Keratinocyte (primary cell): ENCODE results near the gene CD96. TPM values are rescaled to one million over a fixed set of nuclear protein-coding genes. Genes with fewer than 3 reads are reported as not detected.

Source experiments
- DNase-seq: peaks from one replicate; pipeline ENCODE4 v3.0.0-alpha.2; 2011; ENCODE audit warnings: low read depth, missing footprints, low spot score
- FAIRE-seq: peaks from 2 replicates; lab custom pipeline; 2011; peaks lifted over from hg19 to GRCh38; lab: Jason Lieb, UNC
- H2AFZ ChIP-seq: 2 replicates; pipeline ENCODE4 v1.6.0; 2012; ENCODE audit warnings: low read length, control low read depth, inconsistent platforms; ENCODE audit not compliant: control insufficient read depth
- H3K27ac ChIP-seq: 2 replicates; pipeline ENCODE4 v1.5.1; 2011; ENCODE audit warnings: low read length; ENCODE audit not compliant: control insufficient read depth, insufficient read depth
- H3K27me3 ChIP-seq: 3 replicates; pipeline ENCODE4 v1.6.0; 2011; ENCODE audit warnings: low read length; ENCODE audit not compliant: control insufficient read depth, insufficient read depth; ENCODE audit errors: extremely low read depth
- H3K36me3 ChIP-seq, 2 experiments: 2 replicates in 1 of 2; 3 replicates in 1 of 2; pipeline ENCODE4 v1.5.1; 2011; ENCODE audit warnings: low read length in 2 of 2, mild to moderate bottlenecking in 1 of 2; ENCODE audit not compliant: control insufficient read depth in 2 of 2, insufficient read depth in 2 of 2; ENCODE audit errors: extremely low read depth in 1 of 2
- H3K4me1 ChIP-seq: 3 replicates; pipeline ENCODE4 v1.5.1; 2011; ENCODE audit warnings: low read length; ENCODE audit not compliant: control insufficient read depth, insufficient read depth; ENCODE audit errors: extremely low read depth
- H3K4me2 ChIP-seq: 3 replicates; pipeline ENCODE4 v1.6.0; 2011; ENCODE audit warnings: low read depth, low read length; ENCODE audit not compliant: control insufficient read depth, insufficient read depth; ENCODE audit errors: extremely low read depth
- H3K4me3 ChIP-seq, 3 experiments: fragments of 200-600 bp in 1 of 3; sonication (generic) in 1 of 3; 2 replicates in 2 of 3; 3 replicates in 1 of 3; pipeline ENCODE4 v1.5.1; 2011 to 2016; ENCODE audit warnings: low read length in 3 of 3, mild to moderate bottlenecking in 3 of 3, control low read depth in 2 of 3, inconsistent platforms in 1 of 3, low read depth in 1 of 3, mixed read lengths in 1 of 3, mixed run types in 1 of 3, moderate library complexity in 1 of 3; ENCODE audit not compliant: control insufficient read depth in 2 of 3, insufficient read depth in 2 of 3; ENCODE audit errors: extremely low read depth in 1 of 3
- H3K79me2 ChIP-seq: 2 replicates; pipeline ENCODE4 v1.6.0; 2012; ENCODE audit warnings: low read length; ENCODE audit not compliant: control insufficient read depth, insufficient read depth
- H3K9ac ChIP-seq: 3 replicates; pipeline ENCODE4 v1.6.0; 2011; ENCODE audit warnings: low read length; ENCODE audit not compliant: control insufficient read depth, insufficient read depth; ENCODE audit errors: extremely low read depth
- H3K9me1 ChIP-seq: 3 replicates; pipeline ENCODE4 v1.6.0; 2011; ENCODE audit warnings: low read length; ENCODE audit not compliant: control insufficient read depth, insufficient read depth; ENCODE audit errors: extremely low read depth
- H3K9me3 ChIP-seq: 2 replicates; pipeline ENCODE4 v1.5.1; 2012; ENCODE audit warnings: low read depth, low read length; ENCODE audit not compliant: control insufficient read depth
- H4K20me1 ChIP-seq: 3 replicates; pipeline ENCODE4 v1.6.0; 2011; ENCODE audit warnings: low read length; ENCODE audit not compliant: control insufficient read depth, insufficient read depth; ENCODE audit errors: extremely low read depth
- CTCF ChIP-seq, 3 experiments: IDR thresholded peaks in 1 of 3; conservative IDR thresholded peaks in 1 of 3; optimal IDR thresholded peaks in 1 of 3; 2 replicates in 2 of 3; 3 replicates in 1 of 3; pipeline versions ENCODE3 to v1.5.1; 2011; ENCODE audit warnings: low read length in 3 of 3, mild to moderate bottlenecking in 3 of 3, moderate library complexity in 2 of 3, control low read depth in 1 of 3, inconsistent platforms in 1 of 3; ENCODE audit not compliant: insufficient read depth in 2 of 3; ENCODE audit errors: extremely low read depth in 1 of 3
- EZH2 ChIP-seq: IDR thresholded peaks from one replicate; pipeline ENCODE4 v1.6.1; 2012; ENCODE audit warnings: inconsistent platforms, mild to moderate bottlenecking, low read length, moderate library complexity
- dilution Hi-C: fragments of 300-500 bp; cut with MboI; formaldehyde crosslinking; loops from one replicate; pipeline ENCODE4 v1.7.0; 2020; ENCODE audit warnings: low sequenced_read_pairs; ENCODE audit not compliant: extremely low pct_ligation_motif_present
- polyA plus RNA-seq, 5 experiments: library from polyadenylated mRNA; depleted of rRNA in 3 of 5; stranded (reverse) in 3 of 5; stranded (forward) in 1 of 5; unstranded in 1 of 5; fragments of >200 nt; gene quantifications; 1 replicate in 1 of 5; 2 replicates in 3 of 5; 3 replicates in 1 of 5; pipeline versions ENCODE4 v1.2.1 to v1.2.3, GENCODE V29; 2011 to 2012; ENCODE audit warnings: missing spikeins in 2 of 5, low read depth in 1 of 5, low replicate concordance in 1 of 5

Gene CD96
- polyA plus RNA-seq, 1 donor (not counting 4 experiments of a cell fraction or from before 2014, with no cell fraction given), result 0.13 TPM

- dilution Hi-C loops, result no loop called here
- Histone ChIP-seq H3K27me3 (no peaks in the 10 kb centered on the region), H3K4me1 (no peaks in the 10 kb centered on the region), H3K9me3 (no peaks in the 10 kb centered on the region), H2AFZ (no peak overlapping the region), H3K9ac (no peak overlapping the region), H3K27ac (no peak overlapping the region), H3K79me2 (no peaks in the 10 kb centered on the region), H4K20me1 (no peaks in the 10 kb centered on the region), H3K36me3 (no peaks in the 10 kb centered on the region), H3K4me2 (no peak overlapping the region), H3K4me3 (no peak overlapping the region), H3K9me1 (no peaks in the 10 kb centered on the region)
- DNase-seq (no peak), FAIRE-seq (no peak)
- TF ChIP-seq EZH2 (no peak), CTCF (optimal IDR thresholded peaks at IDR 0.05 in 1 of 3, IDR thresholded peaks at IDR 0.05 in 1 of 3, conservative IDR thresholded peaks at IDR 0.05 in 1 of 3; ENCODE audit: extremely low read depth in 1 of 3, insufficient read depth in 2 of 3, low read length in 3 of 3) (no peak)
Measured at GRCh38 chr3:111547631-111548030, 5.6 kb downstream of the CD96 start.

GRCh38 chr3:111548092-111548491, 6.1 kb downstream of the CD96 start:
- FAIRE-seq, result no peak
- Histone ChIP-seq H3K9ac (no peak overlapping the region), H3K4me2 (no peak overlapping the region), H3K9me3 (no peaks in the 10 kb centered on the region), H2AFZ (peak overlapping the region; percentile 45), H4K20me1 (no peaks in the 10 kb centered on the region), H3K36me3 (no peaks in the 10 kb centered on the region), H3K4me3 (no peak overlapping the region), H3K27me3 (no peaks in the 10 kb centered on the region), H3K4me1 (no peaks in the 10 kb centered on the region), H3K9me1 (no peaks in the 10 kb centered on the region), H3K79me2 (no peaks in the 10 kb centered on the region), H3K27ac (no peak overlapping the region)
- no peak for DNase-seq
- no peak for TF ChIP-seq EZH2
- no peak for TF ChIP-seq CTCF (optimal IDR thresholded peaks at IDR 0.05 in 1 of 3, IDR thresholded peaks at IDR 0.05 in 1 of 3, conservative IDR thresholded peaks at IDR 0.05 in 1 of 3; ENCODE audit: extremely low read depth in 1 of 3, insufficient read depth in 2 of 3, low read length in 3 of 3)
- dilution Hi-C loops, result no loop called here
